ENCODE results near the gene CELF4.

The CELF4 gene

GRCh38 chr18:37502036-37502435 is 63.6 kb downstream of the CELF4 start:
- no peak for TF ChIP-seq TAF1 (IDR thresholded peaks at IDR 0.05; ENCODE audit: low read depth)
- TF ChIP-seq, protein P1, sequence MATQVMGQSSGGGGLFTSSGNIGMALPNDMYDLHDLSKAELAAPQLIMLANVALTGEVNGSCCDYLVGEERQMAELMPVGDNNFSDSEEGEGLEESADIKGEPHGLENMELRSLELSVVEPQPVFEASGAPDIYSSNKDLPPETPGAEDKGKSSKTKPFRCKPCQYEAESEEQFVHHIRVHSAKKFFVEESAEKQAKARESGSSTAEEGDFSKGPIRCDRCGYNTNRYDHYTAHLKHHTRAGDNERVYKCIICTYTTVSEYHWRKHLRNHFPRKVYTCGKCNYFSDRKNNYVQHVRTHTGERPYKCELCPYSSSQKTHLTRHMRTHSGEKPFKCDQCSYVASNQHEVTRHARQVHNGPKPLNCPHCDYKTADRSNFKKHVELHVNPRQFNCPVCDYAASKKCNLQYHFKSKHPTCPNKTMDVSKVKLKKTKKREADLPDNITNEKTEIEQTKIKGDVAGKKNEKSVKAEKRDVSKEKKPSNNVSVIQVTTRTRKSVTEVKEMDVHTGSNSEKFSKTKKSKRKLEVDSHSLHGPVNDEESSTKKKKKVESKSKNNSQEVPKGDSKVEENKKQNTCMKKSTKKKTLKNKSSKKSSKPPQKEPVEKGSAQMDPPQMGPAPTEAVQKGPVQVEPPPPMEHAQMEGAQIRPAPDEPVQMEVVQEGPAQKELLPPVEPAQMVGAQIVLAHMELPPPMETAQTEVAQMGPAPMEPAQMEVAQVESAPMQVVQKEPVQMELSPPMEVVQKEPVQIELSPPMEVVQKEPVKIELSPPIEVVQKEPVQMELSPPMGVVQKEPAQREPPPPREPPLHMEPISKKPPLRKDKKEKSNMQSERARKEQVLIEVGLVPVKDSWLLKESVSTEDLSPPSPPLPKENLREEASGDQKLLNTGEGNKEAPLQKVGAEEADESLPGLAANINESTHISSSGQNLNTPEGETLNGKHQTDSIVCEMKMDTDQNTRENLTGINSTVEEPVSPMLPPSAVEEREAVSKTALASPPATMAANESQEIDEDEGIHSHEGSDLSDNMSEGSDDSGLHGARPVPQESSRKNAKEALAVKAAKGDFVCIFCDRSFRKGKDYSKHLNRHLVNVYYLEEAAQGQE (IDR thresholded peaks at IDR 0.05; ENCODE audit: low read depth) = no peak
- TF ChIP-seq CEBPB (IDR thresholded peaks at IDR 0.05) = no peak
- TF ChIP-seq TEAD4 (IDR thresholded peaks at IDR 0.05) = no peak
- no peak for TF ChIP-seq ZBTB7A (IDR thresholded peaks at IDR 0.05; ENCODE audit: low read depth)
- TF ChIP-seq TCF12 (IDR thresholded peaks at IDR 0.05; ENCODE audit: low read depth) = no peak
- TF ChIP-seq CREB1 (IDR thresholded peaks at IDR 0.05; ENCODE audit: low read depth) = no peak
- TF ChIP-seq RAD21 (IDR thresholded peaks at IDR 0.05; ENCODE audit: low read depth) = no peak
- TF ChIP-seq FOXM1 (IDR thresholded peaks at IDR 0.05; ENCODE audit: borderline replicate concordance, low read depth) = no peak
- TF ChIP-seq EP300 (IDR thresholded peaks at IDR 0.05; ENCODE audit: borderline replicate concordance) = no peak
- TF ChIP-seq, protein P2, sequence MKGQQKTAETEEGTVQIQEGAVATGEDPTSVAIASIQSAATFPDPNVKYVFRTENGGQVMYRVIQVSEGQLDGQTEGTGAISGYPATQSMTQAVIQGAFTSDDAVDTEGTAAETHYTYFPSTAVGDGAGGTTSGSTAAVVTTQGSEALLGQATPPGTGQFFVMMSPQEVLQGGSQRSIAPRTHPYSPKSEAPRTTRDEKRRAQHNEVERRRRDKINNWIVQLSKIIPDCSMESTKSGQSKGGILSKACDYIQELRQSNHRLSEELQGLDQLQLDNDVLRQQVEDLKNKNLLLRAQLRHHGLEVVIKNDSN (IDR thresholded peaks at IDR 0.05) = no peak
- no peak for TF ChIP-seq NFIC (IDR thresholded peaks at IDR 0.05)
- TF ChIP-seq EGR1 (IDR thresholded peaks at IDR 0.05) = no peak

- TF ChIP-seq TAF1 (IDR thresholded peaks at IDR 0.05; ENCODE audit: low read depth) (no peak), MAX (IDR thresholded peaks at IDR 0.05) (no peak), TCF12 (IDR thresholded peaks at IDR 0.05; ENCODE audit: low read depth) (no peak), CREB1 (IDR thresholded peaks at IDR 0.05; ENCODE audit: low read depth) (no peak), YY1 (IDR thresholded peaks at IDR 0.05; ENCODE audit: low read depth) (no peak), TEAD4 (IDR thresholded peaks at IDR 0.05) (no peak), EGR1 (IDR thresholded peaks at IDR 0.05) (no peak), NFIC (IDR thresholded peaks at IDR 0.05) (no peak), FOXM1 (IDR thresholded peaks at IDR 0.05; ENCODE audit: borderline replicate concordance, low read depth) (no peak), ZBTB7A (IDR thresholded peaks at IDR 0.05; ENCODE audit: low read depth) (no peak), EP300 (IDR thresholded peaks at IDR 0.05; ENCODE audit: borderline replicate concordance) (no peak), RAD21 (IDR thresholded peaks at IDR 0.05; ENCODE audit: low read depth) (no peak)
- TF ChIP-seq, protein P2 (IDR thresholded peaks at IDR 0.05) = no peak
- TF ChIP-seq, protein P1 (IDR thresholded peaks at IDR 0.05; ENCODE audit: low read depth) = no peak
Observed at GRCh38 chr18:37501136-37501535, 64.5 kb downstream of the CELF4 start.

DNA sequence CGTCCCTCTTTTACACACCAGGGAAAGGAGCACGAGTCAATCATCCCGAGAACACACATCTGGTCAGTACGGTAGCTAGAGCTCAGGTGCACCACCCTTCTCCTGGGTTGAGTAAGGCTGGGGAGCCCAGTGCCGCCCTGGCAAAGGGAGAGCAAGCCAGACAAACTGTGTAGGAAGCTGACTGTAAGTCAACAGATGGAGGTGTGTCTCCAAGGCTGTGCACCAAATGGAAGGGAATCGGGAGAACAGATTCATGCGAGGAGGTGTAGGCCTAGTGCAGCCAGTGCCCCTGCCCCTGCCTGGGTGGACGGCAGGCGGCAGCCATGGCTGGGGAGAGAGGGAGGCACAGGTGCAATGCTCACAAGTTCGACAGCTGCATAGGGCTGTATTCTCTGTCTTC is 65.7 kb downstream of the CELF4 start:
- TF ChIP-seq YY1 (IDR thresholded peaks at IDR 0.05; ENCODE audit: low read depth) (no peak), NFIC (IDR thresholded peaks at IDR 0.05) (no peak), EP300 (IDR thresholded peaks at IDR 0.05; ENCODE audit: borderline replicate concordance) (no peak), MAX (IDR thresholded peaks at IDR 0.05) (no peak), FOXM1 (IDR thresholded peaks at IDR 0.05; ENCODE audit: borderline replicate concordance, low read depth) (no peak)

DNA sequence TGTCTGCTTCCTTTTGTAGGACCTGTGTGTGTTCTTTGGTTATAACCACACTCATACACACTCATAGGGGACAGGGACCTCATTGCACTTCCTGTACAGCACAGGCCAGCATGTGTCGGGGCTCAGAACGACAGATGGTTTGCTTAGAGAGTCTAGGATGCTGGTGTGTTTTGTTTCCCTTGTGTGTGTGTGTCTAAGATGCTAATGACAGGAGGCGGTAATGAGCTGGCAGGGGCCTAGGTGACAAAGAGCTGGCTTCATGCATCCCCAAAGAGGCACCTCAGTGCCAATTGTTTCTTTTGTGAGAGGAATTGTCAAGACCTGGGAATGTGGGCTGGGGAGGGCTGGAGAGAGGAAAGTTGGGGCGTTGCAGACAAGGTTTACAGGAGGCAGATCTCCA is 66.6 kb downstream of the CELF4 start:
- TF ChIP-seq CREB1 (IDR thresholded peaks at IDR 0.05; ENCODE audit: low read depth) = no peak
- TF ChIP-seq, protein P2 (IDR thresholded peaks at IDR 0.05) = no peak
- no peak for TF ChIP-seq CEBPB (IDR thresholded peaks at IDR 0.05)
- TF ChIP-seq EP300 (IDR thresholded peaks at IDR 0.05; ENCODE audit: borderline replicate concordance) = no peak
- no peak for TF ChIP-seq TAF1 (IDR thresholded peaks at IDR 0.05; ENCODE audit: low read depth)
- TF ChIP-seq, protein P1 (IDR thresholded peaks at IDR 0.05; ENCODE audit: low read depth) = no peak

All from Ishikawa (cell line).